GM19467 (cell line): ENCODE measurements around the gene RNF217.
"Not testable (repeated sequence)": the region's sequence is repeated elsewhere in the genome, so short reads cannot be mapped to it uniquely, and the experiment has no call there.

Experiments used
- ATAC-seq: cut with Tn5 transposase; IDR thresholded peaks from one replicate; pipeline ENCODE4 v1.9.1; 2021; ENCODE audit warnings: mild to moderate bottlenecking, moderate library complexity; ENCODE audit not compliant: unreplicated experiment

Gene RNF217

DNA sequence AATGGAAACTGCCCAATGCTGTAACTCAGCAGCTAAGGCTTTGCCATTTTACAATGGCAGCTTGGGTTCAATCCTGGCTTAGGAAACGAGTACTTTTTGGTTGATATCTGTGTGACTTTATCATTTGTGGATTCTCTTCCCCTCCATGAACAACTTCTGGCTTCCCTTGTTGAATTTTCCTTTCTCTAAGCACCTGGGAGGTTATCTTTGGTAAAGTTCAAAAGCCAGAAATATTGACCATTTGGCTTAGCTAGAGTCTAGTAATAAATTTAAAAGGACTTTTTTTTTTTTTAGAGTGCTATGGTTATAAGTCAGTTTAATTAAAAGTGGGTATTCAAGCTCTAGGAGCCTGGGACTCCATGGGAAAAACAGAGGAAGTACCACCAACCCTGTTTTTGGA, 159.7 kb downstream of the RNF217 start:
- no peak for ATAC-seq

DNA sequence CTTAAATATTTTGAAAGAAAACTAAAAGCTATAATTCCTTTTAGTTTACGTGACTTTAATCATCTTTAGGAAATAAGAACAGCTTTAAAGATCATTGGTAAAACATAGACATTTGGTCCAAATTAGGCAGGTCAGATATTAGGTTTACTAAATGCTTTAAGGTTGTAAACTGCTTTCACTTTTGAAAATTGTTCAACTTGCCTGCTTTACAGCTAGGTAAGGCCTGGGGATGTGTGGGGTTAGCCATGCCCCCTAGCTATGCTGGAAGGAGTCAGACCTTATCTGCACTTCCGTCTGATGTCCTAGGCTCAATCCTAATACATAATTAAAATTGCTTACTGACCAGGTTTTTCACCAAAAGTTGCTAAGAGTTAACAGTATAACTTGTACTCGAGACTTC, 160.8 kb downstream of the RNF217 start:
- ATAC-seq: no peak

DNA sequence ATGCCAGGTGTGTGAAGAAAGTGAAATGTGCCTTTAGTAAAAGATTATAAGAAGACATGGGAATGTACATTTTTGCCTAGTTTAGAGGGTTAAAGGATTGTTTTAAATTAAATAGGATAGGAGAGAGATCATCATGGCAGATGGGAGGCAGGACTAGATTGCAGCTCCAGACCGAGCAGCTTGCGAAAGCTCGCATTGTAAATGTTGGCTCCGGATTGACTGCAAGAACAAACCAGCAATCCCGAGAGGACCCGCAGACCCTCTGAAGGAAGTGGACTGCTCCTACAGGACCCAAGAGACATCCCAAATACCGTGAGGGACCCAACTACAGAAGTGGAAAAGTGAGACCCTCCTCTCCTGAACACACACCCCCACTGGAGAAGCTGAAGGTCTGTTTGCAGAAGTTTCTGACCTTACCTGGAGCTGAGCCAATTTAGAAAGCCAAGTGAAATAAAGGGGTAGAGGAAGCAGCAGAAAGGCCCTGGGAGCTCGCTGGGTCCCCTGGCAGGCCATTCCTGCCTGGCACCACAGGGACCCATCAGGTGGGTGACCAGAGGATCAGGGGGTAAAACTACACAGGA, 161.3 kb downstream of the RNF217 start:
- ATAC-seq: no peak

DNA sequence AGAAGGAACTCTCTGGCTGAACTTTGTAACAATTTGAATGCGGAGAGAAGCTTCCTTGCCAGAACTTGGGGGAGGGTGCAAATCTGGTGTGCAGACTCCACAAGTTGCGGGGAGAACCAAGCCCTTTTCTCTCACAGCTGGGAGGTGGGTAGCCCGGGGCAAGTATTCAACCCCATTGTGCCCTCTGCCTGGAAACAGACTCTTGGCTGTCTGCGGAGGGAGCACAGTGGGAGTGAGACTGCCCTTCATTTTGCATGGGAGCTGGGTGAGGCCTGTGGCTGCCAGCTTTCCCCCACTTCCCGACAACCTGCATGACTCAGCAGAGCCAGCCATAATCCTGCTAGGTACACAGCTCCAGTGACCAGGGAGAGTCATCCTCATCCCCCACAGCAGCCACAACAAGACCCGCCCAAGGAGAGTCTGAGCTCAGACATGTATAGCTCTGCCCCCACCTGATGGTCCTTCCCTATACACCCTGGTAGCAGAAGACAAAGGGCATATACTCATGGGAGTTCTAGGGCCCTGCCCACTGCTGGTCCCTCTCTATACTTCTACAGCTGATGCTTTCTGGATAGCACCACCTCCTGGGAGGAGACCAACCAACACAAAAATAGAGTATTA, 161.9 kb downstream of the RNF217 start:
- ATAC-seq: no peak

DNA sequence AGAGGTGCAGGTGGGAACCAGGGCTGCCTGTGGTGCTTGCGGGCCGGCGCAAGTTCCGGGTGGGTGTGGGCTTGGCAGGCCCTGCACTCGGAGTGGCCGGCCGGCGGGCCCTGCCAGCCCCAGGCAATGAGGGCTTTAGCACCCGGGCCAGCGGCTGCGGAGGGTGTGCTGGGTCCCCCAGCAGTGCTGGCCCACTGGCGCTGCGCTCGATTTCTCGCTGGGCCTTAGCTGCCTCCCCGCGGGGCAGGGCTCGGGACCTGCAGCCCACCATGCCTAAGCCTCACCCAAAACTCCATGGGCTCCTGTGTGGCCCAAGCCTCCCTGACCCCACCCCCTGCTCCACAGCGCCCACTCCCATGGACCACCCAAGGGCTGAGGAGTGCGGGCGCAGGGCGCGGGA, 163.6 kb downstream of the RNF217 start:
- ATAC-seq: not testable (repeated sequence)

DNA sequence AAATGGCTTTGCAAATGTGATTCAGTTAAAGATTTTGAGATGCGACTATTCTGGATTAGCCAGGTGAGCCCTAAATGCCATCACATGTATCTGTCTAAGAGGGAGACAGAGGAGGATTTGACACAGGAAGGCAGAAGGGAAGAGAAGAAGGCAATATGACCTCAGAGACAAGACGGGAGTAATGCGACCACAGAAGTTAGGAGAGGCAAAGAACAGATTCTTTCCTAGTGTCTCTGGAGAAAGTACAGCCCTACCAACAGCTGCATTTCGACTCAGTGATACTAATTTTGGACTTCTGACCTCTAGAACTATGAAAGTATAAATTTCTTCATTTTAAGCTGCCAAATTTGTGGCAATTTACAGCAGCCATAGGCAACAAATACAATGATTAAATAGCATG, 167.1 kb downstream of the RNF217 start:
- ATAC-seq: no peak

DNA sequence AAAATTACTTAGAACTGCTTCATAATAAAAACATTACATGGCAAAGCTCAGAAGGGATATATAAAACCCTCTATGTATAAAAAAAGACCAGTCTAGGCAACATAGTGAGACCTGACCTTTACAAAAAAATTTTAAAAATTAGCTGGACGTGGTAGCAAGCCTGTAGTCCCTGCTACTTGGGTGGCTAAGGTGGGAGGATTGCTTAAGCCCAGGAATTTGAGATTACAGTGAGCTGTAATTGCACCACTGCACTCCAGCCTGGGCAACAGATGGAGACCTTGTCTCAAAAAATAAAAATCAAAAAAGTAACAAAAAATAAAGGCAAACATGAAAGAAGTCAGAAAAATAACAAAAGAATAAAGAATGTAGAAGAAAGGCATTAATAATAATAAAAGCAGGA, 169.8 kb downstream of the RNF217 start:
- ATAC-seq: no peak

DNA sequence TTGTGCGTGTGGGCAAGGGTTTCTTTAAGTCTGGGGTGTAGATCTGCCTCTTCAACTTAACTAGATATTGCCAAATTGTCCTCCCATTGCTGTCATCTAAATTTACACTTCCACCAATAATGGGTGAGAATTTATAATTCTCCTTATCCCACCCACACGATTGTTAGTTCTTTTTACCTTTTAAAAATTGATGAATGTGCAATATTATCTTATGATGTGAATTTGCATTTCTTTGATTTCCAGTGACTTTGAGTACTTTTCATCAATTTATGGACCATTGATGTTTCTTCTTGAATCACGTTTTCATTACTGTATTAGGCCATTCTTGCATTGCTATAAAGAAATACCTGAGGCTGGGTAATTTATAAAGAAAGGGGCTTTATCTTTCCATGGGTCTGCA, 174.1 kb downstream of the RNF217 start:
- ATAC-seq: no peak

DNA sequence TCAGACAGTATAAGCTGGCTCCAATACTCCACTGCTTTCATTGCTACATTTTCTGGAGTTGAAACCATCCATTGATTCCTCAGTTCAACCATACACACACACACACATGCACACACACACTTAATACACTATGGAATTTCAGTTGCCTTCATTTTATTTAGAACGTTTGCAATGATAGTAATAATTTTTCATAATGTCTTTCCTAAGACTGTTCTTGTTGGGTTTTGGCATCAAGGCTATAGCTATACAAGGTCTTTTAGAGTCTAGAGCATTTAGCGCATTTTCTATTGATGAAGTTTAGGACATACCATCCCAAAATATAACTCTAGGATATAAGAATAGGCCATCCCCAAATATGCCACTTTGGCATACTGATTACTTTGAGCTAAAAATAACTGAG, 175.8 kb downstream of the RNF217 start:
- ATAC-seq: no peak

DNA sequence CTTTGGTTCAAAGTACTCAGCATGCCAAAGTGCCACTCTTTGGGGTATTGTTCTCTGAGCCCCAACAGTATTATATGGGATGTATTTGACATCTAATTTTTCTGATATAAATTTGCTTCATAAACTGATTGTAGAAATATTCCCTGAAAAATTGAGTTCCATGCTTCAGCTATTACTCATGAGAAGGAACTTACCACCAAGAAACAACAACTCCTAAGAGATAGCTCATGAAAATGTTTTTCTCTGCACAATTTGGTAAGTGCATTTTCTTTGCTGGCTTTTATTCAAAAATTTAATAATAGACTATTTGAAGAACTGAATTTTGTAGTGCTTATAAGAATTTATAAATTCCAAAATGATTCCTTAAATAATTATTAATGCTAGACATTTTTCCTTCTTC, 178.6 kb downstream of the RNF217 start:
- no peak for ATAC-seq
